ENCODE results near the gene PAPPA2. TPM values are rescaled to one million over a fixed set of nuclear protein-coding genes. Genes with fewer than 3 reads are reported as not detected.
"Not testable (repeated sequence)": the region's sequence is repeated elsewhere in the genome, so short reads cannot be mapped to it uniquely, and the experiment has no call there.

PAPPA2 gene
- total and polyA plus RNA-seq, 7 donors = 0.05 to 1.1 (median 0.06) TPM; not detected in 2

GRCh38 chr1:176752505-176752904, 289.5 kb downstream of the PAPPA2 start:
- 69 to 77% (median 69%) methylated on average over 2 of the region's 2 CpGs for WGBS, 3 donors
- Histone ChIP-seq H3K9me3 (no peaks in the 10 kb centered on the region), H3K27me3 (ENCODE audit: insufficient read depth in 3 of 3, low read length in 2 of 3) (no peaks in the 10 kb centered on the region), H3K36me3 (ENCODE audit: insufficient read depth in 1 of 2, low read depth in 1 of 2) (no peaks in the 10 kb centered on the region), H3K4me1 (no peaks in the 10 kb centered on the region), H3K4me3 (no peak overlapping the region), H3K27ac (no peak overlapping the region)
- intact Hi-C loops (cut with DNase I) = no loop called here
- TF ChIP-seq, protein P1, sequence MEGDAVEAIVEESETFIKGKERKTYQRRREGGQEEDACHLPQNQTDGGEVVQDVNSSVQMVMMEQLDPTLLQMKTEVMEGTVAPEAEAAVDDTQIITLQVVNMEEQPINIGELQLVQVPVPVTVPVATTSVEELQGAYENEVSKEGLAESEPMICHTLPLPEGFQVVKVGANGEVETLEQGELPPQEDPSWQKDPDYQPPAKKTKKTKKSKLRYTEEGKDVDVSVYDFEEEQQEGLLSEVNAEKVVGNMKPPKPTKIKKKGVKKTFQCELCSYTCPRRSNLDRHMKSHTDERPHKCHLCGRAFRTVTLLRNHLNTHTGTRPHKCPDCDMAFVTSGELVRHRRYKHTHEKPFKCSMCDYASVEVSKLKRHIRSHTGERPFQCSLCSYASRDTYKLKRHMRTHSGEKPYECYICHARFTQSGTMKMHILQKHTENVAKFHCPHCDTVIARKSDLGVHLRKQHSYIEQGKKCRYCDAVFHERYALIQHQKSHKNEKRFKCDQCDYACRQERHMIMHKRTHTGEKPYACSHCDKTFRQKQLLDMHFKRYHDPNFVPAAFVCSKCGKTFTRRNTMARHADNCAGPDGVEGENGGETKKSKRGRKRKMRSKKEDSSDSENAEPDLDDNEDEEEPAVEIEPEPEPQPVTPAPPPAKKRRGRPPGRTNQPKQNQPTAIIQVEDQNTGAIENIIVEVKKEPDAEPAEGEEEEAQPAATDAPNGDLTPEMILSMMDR (IDR thresholded peaks at IDR 0.05) = no peak
- ATAC-seq (no peak), DNase-seq (no peak)

GRCh38 chr1:176754676-176755075, 291.7 kb downstream of the PAPPA2 start:
- no peaks in the 10 kb centered on the region for H3K36me3 ChIP-seq (ENCODE audit: insufficient read depth in 1 of 2, low read depth in 1 of 2)
- 32 to 70% (median 51%) methylated on average over 2 of the region's 2 CpGs for WGBS, 3 donors

DNA sequence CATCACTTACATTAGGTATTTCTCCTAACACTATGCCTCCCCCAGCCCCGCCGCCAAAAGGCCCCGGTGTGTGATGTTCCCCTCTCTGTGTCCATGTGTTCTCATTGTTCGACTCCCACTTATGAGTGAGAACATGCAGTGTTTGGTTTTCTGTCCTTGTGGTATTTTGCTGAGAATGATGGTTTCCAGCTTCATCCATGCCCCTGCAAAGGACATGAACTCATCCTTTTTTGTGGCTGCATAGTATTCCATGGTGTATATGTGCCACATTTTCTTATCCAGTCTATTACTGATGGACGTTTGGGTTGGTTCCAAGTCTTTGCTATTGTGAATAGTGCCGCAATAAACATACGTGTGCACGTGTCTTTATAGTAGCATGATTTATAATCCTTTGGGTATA, 293.8 kb downstream of the PAPPA2 start:
- H3K4me3 ChIP-seq; DNase-seq; H3K9me3 ChIP-seq; H3K27me3 ChIP-seq (ENCODE audit: insufficient read depth in 3 of 3, low read length in 2 of 3); H3K4me1 ChIP-seq; intact Hi-C loops (cut with DNase I); H3K36me3 ChIP-seq (ENCODE audit: insufficient read depth in 1 of 2, low read depth in 1 of 2); ATAC-seq; H3K27ac ChIP-seq: not testable (repeated sequence)
- 94 to 95% (median 95%) methylated on average over 8 of the region's 8 CpGs for WGBS, 3 donors

More at GRCh38 chr1:176754676-176755075, 291.7 kb downstream of the PAPPA2 start:
- DNase-seq (no peak), ATAC-seq (no peak)
- TF ChIP-seq, protein P1 (IDR thresholded peaks at IDR 0.05) = no peak
- intact Hi-C loops (cut with DNase I) = no loop called here
- Histone ChIP-seq H3K4me1 (no peaks in the 10 kb centered on the region), H3K4me3 (no peak overlapping the region), H3K9me3 (no peaks in the 10 kb centered on the region), H3K27me3 (ENCODE audit: insufficient read depth in 3 of 3, low read length in 2 of 3) (no peaks in the 10 kb centered on the region), H3K27ac (no peak overlapping the region)

DNA sequence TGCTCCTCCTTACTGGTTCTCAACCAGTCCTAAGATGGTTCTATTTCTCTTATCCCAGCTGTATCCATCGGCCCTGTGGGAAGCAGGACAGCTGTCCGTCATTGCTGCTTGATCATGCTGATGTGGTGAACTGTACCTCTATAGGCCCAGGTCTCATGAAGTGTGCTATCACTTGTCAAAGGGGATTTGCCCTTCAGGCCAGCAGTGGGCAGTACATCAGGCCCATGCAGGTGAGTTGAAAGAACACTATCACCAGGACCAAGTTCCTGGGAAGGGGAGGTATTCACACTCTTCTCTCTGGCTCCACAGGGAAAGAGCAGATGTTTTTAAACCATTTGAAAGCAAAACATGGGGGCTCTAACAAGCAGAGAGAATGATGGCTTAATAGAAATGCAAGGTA, 302.6 kb downstream of the PAPPA2 start:
- Histone ChIP-seq H3K27ac (no peak overlapping the region), H3K9me3 (no peaks in the 10 kb centered on the region), H3K4me1 (no peaks in the 10 kb centered on the region), H3K36me3 (ENCODE audit: insufficient read depth in 1 of 2, low read depth in 1 of 2) (no peaks in the 10 kb centered on the region), H3K4me3 (no peak overlapping the region), H3K27me3 (ENCODE audit: insufficient read depth in 3 of 3, low read length in 2 of 3) (no peaks in the 10 kb centered on the region)
- ATAC-seq (no peak), DNase-seq (no peak)
- intact Hi-C loops (cut with DNase I) = no loop called here
- 83 to 95% (median 92%) methylated on average over 2 of the region's 2 CpGs for WGBS, 3 donors
- TF ChIP-seq, protein P1 (IDR thresholded peaks at IDR 0.05) = no peak

GRCh38 chr1:176766779-176767178, 303.8 kb downstream of the PAPPA2 start:
- ATAC-seq = no peak
- Histone ChIP-seq H3K9me3 (no peaks in the 10 kb centered on the region), H3K27me3 (ENCODE audit: insufficient read depth in 3 of 3, low read length in 2 of 3) (no peaks in the 10 kb centered on the region), H3K36me3 (ENCODE audit: insufficient read depth in 1 of 2, low read depth in 1 of 2) (no peaks in the 10 kb centered on the region), H3K27ac (no peak overlapping the region), H3K4me1 (no peaks in the 10 kb centered on the region), H3K4me3 (no peak overlapping the region)
- intact Hi-C loops (cut with DNase I) = no loop called here
- TF ChIP-seq, protein P1 (IDR thresholded peaks at IDR 0.05) = no peak
- DNase-seq = no peak
- 82 to 85% (median 83%) methylated on average over 1 of the region's 1 CpG for WGBS, 3 donors
